Measurements from ENCODE around the gene PSAP.

DNA sequence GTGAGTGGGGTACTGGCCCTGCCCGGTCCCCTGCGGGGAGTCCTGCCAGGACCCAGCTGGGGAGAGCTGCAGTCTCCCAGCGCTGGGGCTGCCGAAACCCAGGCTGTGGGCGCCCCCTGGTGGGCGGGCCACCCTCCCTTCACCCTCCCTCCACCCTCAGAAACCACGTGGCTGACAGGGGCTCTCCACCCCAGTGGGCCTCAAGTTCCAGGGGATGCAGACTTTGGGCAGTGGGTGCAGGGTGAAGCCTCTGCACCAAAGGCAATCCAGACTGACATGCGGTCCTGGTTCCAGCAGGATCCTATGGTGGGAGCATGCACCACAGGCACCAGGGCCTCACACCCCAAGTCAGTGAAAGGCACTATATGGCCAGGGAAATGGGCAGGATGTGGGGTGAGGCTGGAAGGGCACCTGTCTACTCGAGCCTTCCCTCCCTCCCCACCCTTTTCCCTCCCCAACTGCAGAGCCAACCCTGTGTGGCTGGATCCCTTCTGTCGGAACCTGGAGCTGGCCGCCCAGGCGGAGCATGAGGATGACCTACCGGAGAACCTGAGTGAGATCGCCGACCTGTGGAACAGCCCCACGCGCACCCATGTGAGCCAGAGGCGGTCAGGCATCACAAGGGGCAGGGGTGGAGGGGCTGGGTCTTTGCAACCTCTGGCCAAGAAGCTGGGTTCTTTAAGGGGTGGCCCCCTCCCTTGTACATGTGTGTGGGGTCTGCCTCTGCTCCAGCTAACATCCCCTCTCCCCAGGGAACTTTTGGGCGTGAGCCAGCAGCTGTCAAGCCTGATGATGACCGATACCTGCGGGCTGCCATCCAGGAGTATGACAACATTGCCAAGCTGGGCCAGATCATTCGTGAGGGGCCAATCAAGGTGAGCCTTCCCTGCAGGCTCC lies 38.8 kb downstream of the PSAP start:
- TF ChIP-seq, protein P1, sequence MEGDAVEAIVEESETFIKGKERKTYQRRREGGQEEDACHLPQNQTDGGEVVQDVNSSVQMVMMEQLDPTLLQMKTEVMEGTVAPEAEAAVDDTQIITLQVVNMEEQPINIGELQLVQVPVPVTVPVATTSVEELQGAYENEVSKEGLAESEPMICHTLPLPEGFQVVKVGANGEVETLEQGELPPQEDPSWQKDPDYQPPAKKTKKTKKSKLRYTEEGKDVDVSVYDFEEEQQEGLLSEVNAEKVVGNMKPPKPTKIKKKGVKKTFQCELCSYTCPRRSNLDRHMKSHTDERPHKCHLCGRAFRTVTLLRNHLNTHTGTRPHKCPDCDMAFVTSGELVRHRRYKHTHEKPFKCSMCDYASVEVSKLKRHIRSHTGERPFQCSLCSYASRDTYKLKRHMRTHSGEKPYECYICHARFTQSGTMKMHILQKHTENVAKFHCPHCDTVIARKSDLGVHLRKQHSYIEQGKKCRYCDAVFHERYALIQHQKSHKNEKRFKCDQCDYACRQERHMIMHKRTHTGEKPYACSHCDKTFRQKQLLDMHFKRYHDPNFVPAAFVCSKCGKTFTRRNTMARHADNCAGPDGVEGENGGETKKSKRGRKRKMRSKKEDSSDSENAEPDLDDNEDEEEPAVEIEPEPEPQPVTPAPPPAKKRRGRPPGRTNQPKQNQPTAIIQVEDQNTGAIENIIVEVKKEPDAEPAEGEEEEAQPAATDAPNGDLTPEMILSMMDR (conservative IDR thresholded peaks at IDR 0.05; ENCODE audit: low read depth in 2 of 2): peak; percentile 76 to 90
- TF ChIP-seq EZH2 (IDR thresholded peaks at IDR 0.05; ENCODE audit: low read depth, unreplicated experiment): no peak
- TF ChIP-seq POLR2AphosphoS5 (IDR thresholded peaks at IDR 0.05; ENCODE audit: low read depth): no peak; the same call in 1 of the 2 replicates
